ENCODE results near the gene TAS2R16.

Gene TAS2R16

DNA sequence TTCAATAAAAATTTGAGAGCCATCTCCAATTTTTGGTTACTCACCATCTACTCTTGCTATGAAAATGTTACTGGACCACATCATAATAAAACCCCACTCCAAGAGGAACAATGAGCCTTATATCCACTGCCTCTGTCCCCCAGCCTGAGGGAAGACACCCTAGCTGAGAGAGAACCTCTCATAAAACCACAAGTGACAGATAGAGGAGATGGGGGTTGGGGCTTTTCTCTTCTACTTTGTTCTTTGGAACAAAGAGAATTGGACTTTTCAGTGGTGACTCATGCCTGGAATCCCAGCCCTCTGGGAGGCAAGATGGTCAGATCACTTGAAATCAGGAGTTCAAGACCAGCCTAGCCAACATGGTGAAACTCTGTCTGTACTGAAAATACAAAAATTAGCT, 27.6 kb upstream of the TAS2R16 start:
- Histone ChIP-seq H3K4me2 (ENCODE audit: low read depth, low read length, poor library complexity, severe bottlenecking) (no peak overlapping the region), H3F3A (ENCODE audit: low read depth) (no peaks in the 10 kb centered on the region), H4K20me1 (ENCODE audit: insufficient read depth, low read length, poor library complexity, severe bottlenecking) (no peaks in the 10 kb centered on the region), H2AFZ (ENCODE audit: low read length) (no peak overlapping the region), H3K9me2 (replicated peaks; ENCODE audit: low read depth, low read length) (no peaks in the 10 kb centered on the region), H3K4me1 (ENCODE audit: insufficient read depth, low read length, poor library complexity, severe bottlenecking) (no peaks in the 10 kb centered on the region), H3K79me2 (ENCODE audit: insufficient read depth, low read length) (no peaks in the 10 kb centered on the region), H3K36me3 (ENCODE audit: insufficient read depth, low read length) (no peaks in the 10 kb centered on the region), H3K9ac (ENCODE audit: low read depth, low read length, poor library complexity, severe bottlenecking) (no peak overlapping the region), H3K9me3 (ENCODE audit: insufficient read depth, low read depth, low read length) (no peaks in the 10 kb centered on the region), H3K27me3 (ENCODE audit: insufficient read depth, low read length, poor library complexity, severe bottlenecking) (no peaks in the 10 kb centered on the region), H3K4me3 (ENCODE audit: low read length, poor library complexity, severe bottlenecking) (no peak overlapping the region)
- TF ChIP-seq CTCF (conservative IDR thresholded peaks at IDR 0.05; ENCODE audit: low read length) (no peak), EZH2phosphoT487 (IDR thresholded peaks at IDR 0.05; ENCODE audit: borderline replicate concordance) (no peak)

- no peak overlapping the region for H3K9ac ChIP-seq (ENCODE audit: low read depth, low read length, poor library complexity, severe bottlenecking)
- H3K9me2 ChIP-seq (replicated peaks; ENCODE audit: low read depth, low read length): no peaks in the 10 kb centered on the region
- H2AFZ ChIP-seq (ENCODE audit: low read length): no peak overlapping the region
- no peak overlapping the region for H3K4me2 ChIP-seq (ENCODE audit: low read depth, low read length, poor library complexity, severe bottlenecking)
- H3F3A ChIP-seq (ENCODE audit: low read depth): no peaks in the 10 kb centered on the region
- no peaks in the 10 kb centered on the region for H3K4me1 ChIP-seq (ENCODE audit: insufficient read depth, low read length, poor library complexity, severe bottlenecking)
- no peaks in the 10 kb centered on the region for H3K27me3 ChIP-seq (ENCODE audit: insufficient read depth, low read length, poor library complexity, severe bottlenecking)
- no peak overlapping the region for H3K4me3 ChIP-seq (ENCODE audit: low read length, poor library complexity, severe bottlenecking)
- H4K20me1 ChIP-seq (ENCODE audit: insufficient read depth, low read length, poor library complexity, severe bottlenecking): no peaks in the 10 kb centered on the region
- no peaks in the 10 kb centered on the region for H3K9me3 ChIP-seq (ENCODE audit: insufficient read depth, low read depth, low read length)
- no peaks in the 10 kb centered on the region for H3K79me2 ChIP-seq (ENCODE audit: insufficient read depth, low read length)
- TF ChIP-seq CTCF (conservative IDR thresholded peaks at IDR 0.05; ENCODE audit: low read length) (no peak), EZH2phosphoT487 (IDR thresholded peaks at IDR 0.05; ENCODE audit: borderline replicate concordance) (no peak)
- H3K36me3 ChIP-seq (ENCODE audit: insufficient read depth, low read length): no peaks in the 10 kb centered on the region
Measured at GRCh38 chr7:123022576-123022975, 27.1 kb upstream of the TAS2R16 start.

- H3F3A ChIP-seq (ENCODE audit: low read depth): no peaks in the 10 kb centered on the region
- no peaks in the 10 kb centered on the region for H3K9me3 ChIP-seq (ENCODE audit: insufficient read depth, low read depth, low read length)
- H3K4me3 ChIP-seq (ENCODE audit: low read length, poor library complexity, severe bottlenecking): no peak overlapping the region
- H2AFZ ChIP-seq (ENCODE audit: low read length): no peak overlapping the region
- no peaks in the 10 kb centered on the region for H3K27me3 ChIP-seq (ENCODE audit: insufficient read depth, low read length, poor library complexity, severe bottlenecking)
- TF ChIP-seq CTCF (conservative IDR thresholded peaks at IDR 0.05; ENCODE audit: low read length): no peak
- TF ChIP-seq EZH2phosphoT487 (IDR thresholded peaks at IDR 0.05; ENCODE audit: borderline replicate concordance): no peak
- no peak overlapping the region for H3K9ac ChIP-seq (ENCODE audit: low read depth, low read length, poor library complexity, severe bottlenecking)
- H4K20me1 ChIP-seq (ENCODE audit: insufficient read depth, low read length, poor library complexity, severe bottlenecking): no peaks in the 10 kb centered on the region
- no peak overlapping the region for H3K4me2 ChIP-seq (ENCODE audit: low read depth, low read length, poor library complexity, severe bottlenecking)
- H3K36me3 ChIP-seq (ENCODE audit: insufficient read depth, low read length): no peaks in the 10 kb centered on the region
- H3K79me2 ChIP-seq (ENCODE audit: insufficient read depth, low read length): no peaks in the 10 kb centered on the region
- H3K4me1 ChIP-seq (ENCODE audit: insufficient read depth, low read length, poor library complexity, severe bottlenecking): no peaks in the 10 kb centered on the region
- H3K9me2 ChIP-seq (replicated peaks; ENCODE audit: low read depth, low read length): no peaks in the 10 kb centered on the region
Measured at GRCh38 chr7:123012435-123012834, 16.9 kb upstream of the TAS2R16 start.
